A549 (cell line): ENCODE results near the gene SLC43A1. TPM values are rescaled to one million over a fixed set of nuclear protein-coding genes. Genes with fewer than 3 reads are reported as not detected.

Source experiments
- ATAC-seq, 2 experiments: fragments of 200-7000 bp in 1 of 2; fragments of >200 bp in 1 of 2; cut with Nextera tagmentation in 1 of 2; cut with Tn5 transposase in 1 of 2; 3 replicates each; pipeline versions ENCODE4 v1.8.0 to v1.9.1; 2018 to 2020; ENCODE audit warnings: mild to moderate bottlenecking in 1 of 2, moderate library complexity in 1 of 2
- CTCF ChIA-PET: fragments of 300-600 bp; sonication (Branson Sonifier 250); formaldehyde crosslinking; extraction: SDS; loops from one replicate; lab custom pipeline; 2021; ENCODE audit warnings: antibody characterized with exemption, inconsistent platforms; lab: Yijun Ruan, JAX
- POLR2A ChIA-PET: fragments of 350-600 bp; formaldehyde crosslinking; extraction: SDS; loops from one replicate; lab custom pipeline; 2021; ENCODE audit warnings: antibody characterized with exemption, inconsistent platforms; lab: Yijun Ruan, JAX
- DNase-seq, 2 experiments: peaks; one replicate each; pipeline versions ENCODE4 v3.0.0 to v3.0.0-alpha.2; 2011 to 2016; ENCODE audit warnings: low read depth in 1 of 2, low spot score in 1 of 2
- FAIRE-seq: peaks from 2 replicates; lab custom pipeline; 2011; peaks lifted over from hg19 to GRCh38; lab: Jason Lieb, UNC
- H3K27ac ChIP-seq, 2 experiments: fragments of >200 bp; sonication (Bioruptor Twin); formaldehyde crosslinking; 3 replicates each; pipeline ENCODE4 v1.5.1; 2016 to 2017
- H3K4me1 ChIP-seq: fragments of >200 bp; sonication (Bioruptor Twin); formaldehyde crosslinking; 3 replicates; pipeline ENCODE4 v1.6.1; 2016
- H3K4me2 ChIP-seq: fragments of >200 bp; sonication (Bioruptor Twin); formaldehyde crosslinking; 3 replicates; pipeline ENCODE4 v1.6.1; 2016
- H3K4me3 ChIP-seq: fragments of >200 bp; sonication (Bioruptor Twin); formaldehyde crosslinking; 3 replicates; pipeline ENCODE4 v1.5.1; 2016
- H3K9me3 ChIP-seq: fragments of >200 bp; sonication (Bioruptor Twin); formaldehyde crosslinking; 3 replicates; pipeline ENCODE4 v1.6.1; 2016
- CBX2 ChIP-seq: fragments of 200-600 bp; sonication (generic); IDR thresholded peaks from 2 replicates; pipeline ENCODE4 v1.6.1; 2016; ENCODE audit warnings: low read depth, mild to moderate bottlenecking, borderline replicate concordance
- CBX8 ChIP-seq: fragments of 200-600 bp; sonication (generic); IDR thresholded peaks from 2 replicates; pipeline ENCODE4 v1.6.1; 2016
- CHD4 ChIP-seq: fragments of 200-600 bp; sonication (generic); IDR thresholded peaks from 2 replicates; pipeline ENCODE4 v1.6.1; 2016; ENCODE audit warnings: antibody characterized with exemption, mild to moderate bottlenecking, borderline replicate concordance
- EHF ChIP-seq: fragments of 250-450 bp; sonication (Bioruptor Pico); IDR thresholded peaks from 2 replicates; pipeline ENCODE4 v1.5.0; 2020; ENCODE audit warnings: mild to moderate bottlenecking
- EP300 ChIP-seq, 2 experiments: fragments of >200 bp; sonication (Bioruptor Twin); formaldehyde crosslinking; IDR thresholded peaks; 2 replicates in 1 of 2; 3 replicates in 1 of 2; pipeline ENCODE4 v1.6.1; 2016 to 2017
- FOSL2 ChIP-seq, 2 experiments: fragments of 450-650 bp in 1 of 2; fragments of >200 bp in 1 of 2; sonication (Bioruptor Twin) in 1 of 2; formaldehyde crosslinking; IDR thresholded peaks; 2 replicates each; pipeline versions ENCODE4 v1.5.0 to v1.6.1; 2016 to 2020; ENCODE audit warnings: mild to moderate bottlenecking in 1 of 2, moderate library complexity in 1 of 2
- FOXS1 ChIP-seq: fragments of 250-450 bp; sonication (Bioruptor Pico); IDR thresholded peaks from 2 replicates; pipeline ENCODE4 v1.5.0; 2020; ENCODE audit warnings: mild to moderate bottlenecking, moderate library complexity
- GATA3 ChIP-seq: IDR thresholded peaks from 2 replicates; pipeline ENCODE4 v1.6.1; 2012; ENCODE audit warnings: borderline replicate concordance
- HEYL ChIP-seq: fragments of 250-450 bp; sonication (Bioruptor Pico); IDR thresholded peaks from 2 replicates; pipeline ENCODE4 v1.8.0; 2021; ENCODE audit warnings: mild to moderate bottlenecking, moderate library complexity
- HOXB13 ChIP-seq: fragments of 250-450 bp; sonication (Bioruptor Pico); IDR thresholded peaks from 2 replicates; pipeline ENCODE4 v1.5.0; 2020; ENCODE audit warnings: low read depth, mild to moderate bottlenecking, moderate library complexity
- HOXB5 ChIP-seq: fragments of 250-450 bp; sonication (Bioruptor Pico); IDR thresholded peaks from 2 replicates; pipeline ENCODE4 v1.5.0; 2020; ENCODE audit warnings: mild to moderate bottlenecking, moderate library complexity
- JUN ChIP-seq, 2 experiments: fragments of >200 bp; sonication (Bioruptor Twin); formaldehyde crosslinking; IDR thresholded peaks; 2 replicates in 1 of 2; 3 replicates in 1 of 2; pipeline ENCODE4 v1.6.1; 2016 to 2017
- JUNB ChIP-seq: fragments of >200 bp; sonication (Bioruptor Twin); formaldehyde crosslinking; IDR thresholded peaks from 2 replicates; pipeline ENCODE4 v1.6.1; 2016
- KDM1A ChIP-seq: fragments of 200-600 bp; sonication (generic); IDR thresholded peaks from 2 replicates; pipeline ENCODE4 v1.6.1; 2016; ENCODE audit warnings: low read depth, mild to moderate bottlenecking
- KDM5A ChIP-seq: fragments of 200-600 bp; sonication (generic); IDR thresholded peaks from 2 replicates; pipeline ENCODE4 v1.6.1; 2016; ENCODE audit warnings: antibody characterized with exemption, mild to moderate bottlenecking
- NPAS2 ChIP-seq: fragments of 250-450 bp; sonication (Bioruptor Pico); IDR thresholded peaks from 2 replicates; pipeline ENCODE4 v1.8.0; 2022; ENCODE audit warnings: mild to moderate bottlenecking, moderate library complexity, borderline replicate concordance
- POLR2A ChIP-seq: IDR thresholded peaks from 2 replicates; pipeline ENCODE4 v1.6.1; 2012; ENCODE audit warnings: mild to moderate bottlenecking, low read length
- POLR2AphosphoS2 ChIP-seq: conservative IDR thresholded peaks from 2 replicates; pipeline ENCODE4 v1.6.1; 2012; ENCODE audit warnings: low read length, improper control_type of control experiment, inconsistent platforms
- RNF2 ChIP-seq: fragments of 200-600 bp; sonication (generic); IDR thresholded peaks from 2 replicates; pipeline ENCODE4 v1.6.1; 2016; ENCODE audit warnings: low read depth, mild to moderate bottlenecking, antibody characterized with exemption, moderate library complexity, borderline replicate concordance
- SREBF2 ChIP-seq: fragments of 450-650 bp; IDR thresholded peaks from 2 replicates; pipeline ENCODE4 v1.6.1; 2014; ENCODE audit warnings: mild to moderate bottlenecking, moderate library complexity
- TFCP2L1 ChIP-seq: fragments of 250-450 bp; sonication (Bioruptor Pico); IDR thresholded peaks from 2 replicates; pipeline ENCODE4 v1.5.0; 2021; ENCODE audit warnings: mild to moderate bottlenecking
- TP53 ChIP-seq: fragments of 250-450 bp; sonication (Bioruptor Pico); IDR thresholded peaks from 2 replicates; pipeline ENCODE4 v1.5.0; 2021; ENCODE audit warnings: mild to moderate bottlenecking, moderate library complexity
- ZFP36 ChIP-seq: fragments of 450-650 bp; IDR thresholded peaks from 2 replicates; pipeline ENCODE4 v1.6.1; 2014; ENCODE audit warnings: borderline replicate concordance; ENCODE audit not compliant: partially characterized antibody
- ZNF302 ChIP-seq: fragments of 250-450 bp; sonication (Bioruptor Pico); IDR thresholded peaks from 2 replicates; pipeline ENCODE4 v1.9.0; 2021; ENCODE audit warnings: inconsistent platforms, mild to moderate bottlenecking, moderate library complexity
- ZSCAN20 ChIP-seq: fragments of 250-450 bp; sonication (Bioruptor Pico); IDR thresholded peaks from 2 replicates; pipeline ENCODE4 v1.8.0; 2022; ENCODE audit warnings: mild to moderate bottlenecking, moderate library complexity
- WGBS: methylation state at CpG from one replicate; pipeline ENCODE4 v1.1.6; 2017; ENCODE audit errors: missing lambda C conversion rate; 5-methylcytosine and 5-hydroxymethylcytosine counted together
- polyA plus RNA-seq, 4 experiments: library from polyadenylated mRNA; depleted of rRNA in 3 of 4; stranded (reverse); fragments of >200 nt; fragmentation: RNase III in 1 of 4; extraction: RNeasy Plus Mini Kit Qiagen cat#74134 plus additional on column Dnase treatment in 1 of 4; gene quantifications; 2 replicates in 3 of 4; 3 replicates in 1 of 4; pipeline ENCODE4 v1.2.3, GENCODE V29; 2011 to 2017
- TF ChIP-seq, protein P1 (sequence below): fragments of 450-650 bp; IDR thresholded peaks from 2 replicates; pipeline ENCODE4 v1.6.1; 2014; ENCODE audit warnings: antibody characterized with exemption
- TF ChIP-seq, protein P2 (sequence below): fragments of 250-450 bp; sonication (Bioruptor Pico); IDR thresholded peaks from 2 replicates; pipeline ENCODE4 v1.5.0; 2021; ENCODE audit warnings: mild to moderate bottlenecking, moderate library complexity, borderline replicate concordance
- TF ChIP-seq, protein P3 (sequence below): fragments of 150-350 bp; IDR thresholded peaks from 2 replicates; pipeline ENCODE4 v1.6.1; 2014; ENCODE audit warnings: low read depth, mild to moderate bottlenecking, low read length
- TF ChIP-seq, protein P4 (sequence below): fragments of >200 bp; sonication (Bioruptor Twin); formaldehyde crosslinking; IDR thresholded peaks from 2 replicates; pipeline ENCODE4 v1.6.1; 2016
- TF ChIP-seq, protein P5 (sequence below): IDR thresholded peaks from 2 replicates; pipeline ENCODE4 v1.6.1; 2012; ENCODE audit warnings: low read depth, borderline replicate concordance
- TF ChIP-seq, protein P6 (sequence below): fragments of >200 bp; sonication (Bioruptor Twin); formaldehyde crosslinking; IDR thresholded peaks from 3 replicates; pipeline ENCODE4 v1.5.1; 2016

SLC43A1 gene
- polyA plus RNA-seq, 2 of the 4 experiments (the other 2 are of a cell fraction), result 1.0 to 4.6 TPM

DNA sequence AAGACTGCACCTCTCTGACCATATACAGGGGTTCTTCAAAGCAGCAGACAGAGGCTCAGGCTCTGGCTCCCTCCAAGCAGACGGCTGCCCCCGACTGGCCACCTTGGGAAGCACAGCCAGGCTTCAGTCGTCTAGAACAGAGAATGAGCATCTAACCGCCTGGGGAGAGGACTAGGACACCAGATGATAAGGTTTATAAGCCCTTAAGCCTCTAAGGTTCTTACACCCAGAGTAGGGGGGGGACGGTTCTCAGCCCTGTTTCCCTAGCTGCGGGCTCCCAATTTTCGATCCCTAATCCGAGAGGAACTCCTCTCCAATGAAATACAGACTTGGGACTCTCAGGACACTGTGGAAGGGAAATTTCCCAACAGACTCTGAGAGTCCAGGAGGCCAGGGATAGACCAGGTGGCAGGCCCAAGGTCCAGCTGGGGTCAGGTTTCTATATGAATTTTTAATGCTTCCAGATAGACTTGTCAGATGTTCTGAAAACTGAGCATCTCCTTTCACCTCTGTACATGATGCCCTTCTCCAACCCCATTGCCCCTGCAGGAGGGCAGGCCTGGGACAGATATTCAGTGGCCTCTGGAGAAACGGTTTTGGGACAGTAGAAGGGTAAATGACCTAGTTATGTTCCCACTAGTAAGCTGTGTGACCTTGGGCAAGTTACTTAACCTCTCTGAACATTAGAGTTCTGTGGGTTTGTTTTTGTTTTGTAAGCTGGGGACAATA lies 34.9 kb downstream of the SLC43A1 start (continued):
- TF ChIP-seq, protein P1, sequence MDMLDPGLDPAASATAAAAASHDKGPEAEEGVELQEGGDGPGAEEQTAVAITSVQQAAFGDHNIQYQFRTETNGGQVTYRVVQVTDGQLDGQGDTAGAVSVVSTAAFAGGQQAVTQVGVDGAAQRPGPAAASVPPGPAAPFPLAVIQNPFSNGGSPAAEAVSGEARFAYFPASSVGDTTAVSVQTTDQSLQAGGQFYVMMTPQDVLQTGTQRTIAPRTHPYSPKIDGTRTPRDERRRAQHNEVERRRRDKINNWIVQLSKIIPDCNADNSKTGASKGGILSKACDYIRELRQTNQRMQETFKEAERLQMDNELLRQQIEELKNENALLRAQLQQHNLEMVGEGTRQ, result no peak
- TF ChIP-seq ZFP36 (peak; percentile 74), EHF (CRISPR knock-in tag) (no peak), ZSCAN20 (CRISPR knock-in tag) (no peak), HEYL (CRISPR knock-in tag) (no peak), SREBF2 (no peak), CHD4 (0 out of 2 replicates have a peak, but pooled peaks have one; percentile 25), GATA3 (no peak), POLR2AphosphoS2 (no peak), FOXS1 (no peak), FOSL2 (IDR thresholded peaks at IDR 0.05) (no peak), FOSL2 (CRISPR knock-in tag; IDR thresholded peaks at IDR 0.05) (no peak), POLR2A (no peak), TP53 (CRISPR knock-in tag) (no peak), CBX2 (no peak)
- TF ChIP-seq, protein P2, sequence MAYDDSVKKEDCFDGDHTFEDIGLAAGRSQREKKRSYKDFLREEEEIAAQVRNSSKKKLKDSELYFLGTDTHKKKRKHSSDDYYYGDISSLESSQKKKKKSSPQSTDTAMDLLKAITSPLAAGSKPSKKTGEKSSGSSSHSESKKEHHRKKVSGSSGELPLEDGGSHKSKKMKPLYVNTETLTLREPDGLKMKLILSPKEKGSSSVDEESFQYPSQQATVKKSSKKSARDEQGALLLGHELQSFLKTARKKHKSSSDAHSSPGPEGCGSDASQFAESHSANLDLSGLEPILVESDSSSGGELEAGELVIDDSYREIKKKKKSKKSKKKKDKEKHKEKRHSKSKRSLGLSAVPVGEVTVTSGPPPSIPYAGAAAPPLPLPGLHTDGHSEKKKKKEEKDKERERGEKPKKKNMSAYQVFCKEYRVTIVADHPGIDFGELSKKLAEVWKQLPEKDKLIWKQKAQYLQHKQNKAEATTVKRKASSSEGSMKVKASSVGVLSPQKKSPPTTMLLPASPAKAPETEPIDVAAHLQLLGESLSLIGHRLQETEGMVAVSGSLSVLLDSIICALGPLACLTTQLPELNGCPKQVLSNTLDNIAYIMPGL, result no peak
- TF ChIP-seq, protein P3, sequence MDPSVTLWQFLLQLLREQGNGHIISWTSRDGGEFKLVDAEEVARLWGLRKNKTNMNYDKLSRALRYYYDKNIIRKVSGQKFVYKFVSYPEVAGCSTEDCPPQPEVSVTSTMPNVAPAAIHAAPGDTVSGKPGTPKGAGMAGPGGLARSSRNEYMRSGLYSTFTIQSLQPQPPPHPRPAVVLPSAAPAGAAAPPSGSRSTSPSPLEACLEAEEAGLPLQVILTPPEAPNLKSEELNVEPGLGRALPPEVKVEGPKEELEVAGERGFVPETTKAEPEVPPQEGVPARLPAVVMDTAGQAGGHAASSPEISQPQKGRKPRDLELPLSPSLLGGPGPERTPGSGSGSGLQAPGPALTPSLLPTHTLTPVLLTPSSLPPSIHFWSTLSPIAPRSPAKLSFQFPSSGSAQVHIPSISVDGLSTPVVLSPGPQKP, result no peak
- TF ChIP-seq, protein P4, sequence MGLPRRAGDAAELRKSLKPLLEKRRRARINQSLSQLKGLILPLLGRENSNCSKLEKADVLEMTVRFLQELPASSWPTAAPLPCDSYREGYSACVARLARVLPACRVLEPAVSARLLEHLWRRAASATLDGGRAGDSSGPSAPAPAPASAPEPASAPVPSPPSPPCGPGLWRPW, result no peak
- TF ChIP-seq, protein P5, sequence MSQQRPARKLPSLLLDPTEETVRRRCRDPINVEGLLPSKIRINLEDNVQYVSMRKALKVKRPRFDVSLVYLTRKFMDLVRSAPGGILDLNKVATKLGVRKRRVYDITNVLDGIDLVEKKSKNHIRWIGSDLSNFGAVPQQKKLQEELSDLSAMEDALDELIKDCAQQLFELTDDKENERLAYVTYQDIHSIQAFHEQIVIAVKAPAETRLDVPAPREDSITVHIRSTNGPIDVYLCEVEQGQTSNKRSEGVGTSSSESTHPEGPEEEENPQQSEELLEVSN, result no peak
- TF ChIP-seq, protein P6, sequence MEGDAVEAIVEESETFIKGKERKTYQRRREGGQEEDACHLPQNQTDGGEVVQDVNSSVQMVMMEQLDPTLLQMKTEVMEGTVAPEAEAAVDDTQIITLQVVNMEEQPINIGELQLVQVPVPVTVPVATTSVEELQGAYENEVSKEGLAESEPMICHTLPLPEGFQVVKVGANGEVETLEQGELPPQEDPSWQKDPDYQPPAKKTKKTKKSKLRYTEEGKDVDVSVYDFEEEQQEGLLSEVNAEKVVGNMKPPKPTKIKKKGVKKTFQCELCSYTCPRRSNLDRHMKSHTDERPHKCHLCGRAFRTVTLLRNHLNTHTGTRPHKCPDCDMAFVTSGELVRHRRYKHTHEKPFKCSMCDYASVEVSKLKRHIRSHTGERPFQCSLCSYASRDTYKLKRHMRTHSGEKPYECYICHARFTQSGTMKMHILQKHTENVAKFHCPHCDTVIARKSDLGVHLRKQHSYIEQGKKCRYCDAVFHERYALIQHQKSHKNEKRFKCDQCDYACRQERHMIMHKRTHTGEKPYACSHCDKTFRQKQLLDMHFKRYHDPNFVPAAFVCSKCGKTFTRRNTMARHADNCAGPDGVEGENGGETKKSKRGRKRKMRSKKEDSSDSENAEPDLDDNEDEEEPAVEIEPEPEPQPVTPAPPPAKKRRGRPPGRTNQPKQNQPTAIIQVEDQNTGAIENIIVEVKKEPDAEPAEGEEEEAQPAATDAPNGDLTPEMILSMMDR, result peak; percentile 73

DNA sequence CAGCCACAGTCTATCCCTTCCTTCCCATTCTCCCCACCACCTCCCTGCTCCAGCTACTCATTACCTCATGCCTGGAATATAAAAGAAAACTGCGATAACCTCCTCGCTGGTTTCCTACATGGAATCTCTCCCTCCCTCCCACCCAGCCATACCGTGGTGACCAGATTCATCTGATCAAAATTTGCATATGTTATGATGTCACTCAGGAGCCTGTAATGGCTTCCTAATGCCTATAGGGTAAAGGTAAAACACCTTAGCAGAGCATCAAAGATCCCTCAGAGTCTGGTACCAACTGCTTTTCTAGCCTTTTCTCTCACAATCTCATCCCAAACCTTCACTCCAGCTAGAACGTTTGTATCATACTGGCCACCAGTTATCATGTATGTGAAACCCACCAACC lies 35.6 kb downstream of the SLC43A1 start:
- ATAC-seq, result peak; percentile 17 to 31; a peak in 4 of 6 replicates
- POLR2A ChIA-PET, result no interaction called here
- no peak for FAIRE-seq
- H3K9me3 ChIP-seq, result no peaks in the 10 kb centered on the region
- H3K27ac ChIP-seq, result peak overlapping the region in 1 of 2 experiments; percentile 45; a peak in 2 of 6 replicates
- WGBS, result 30% methylated on average over 4 of the region's 4 CpGs
- TF ChIP-seq JUN (IDR thresholded peaks at IDR 0.05) (no peak), KDM1A (no peak), ZNF302 (CRISPR knock-in tag) (no peak), HOXB5 (CRISPR knock-in tag) (no peak), FOSL2 (IDR thresholded peaks at IDR 0.05) (no peak), FOSL2 (CRISPR knock-in tag; IDR thresholded peaks at IDR 0.05) (no peak), POLR2A (no peak), EP300 (IDR thresholded peaks at IDR 0.05) (no peak), HOXB13 (CRISPR knock-in tag) (no peak), CBX8 (no peak), RNF2 (no peak), NPAS2 (no peak), JUNB (no peak), TFCP2L1 (CRISPR knock-in tag) (no peak), KDM5A (no peak)
- TF ChIP-seq, protein P4, result no peak
- DNase-seq, result peak in 1 of 2 experiments; percentile 76
- H3K4me1 ChIP-seq, result peaks cover 53% of the 10 kb centered on the region
- no peak overlapping the region for H3K4me3 ChIP-seq
- H3K4me2 ChIP-seq, result peak overlapping the region; percentile 12; the same call in 1 of the 3 replicates
- CTCF ChIA-PET, result interaction anchor here (1.2 to 10.1 kb wide), 10 partner anchors 9 to 149 kb away, joined by 3 to 228 read pairs (median 19); partner anchors contain the start of gene RTN4RL2
